Keratinocyte (primary cell): Measurements from ENCODE around the gene EEF2K. TPM values are rescaled to one million over a fixed set of nuclear protein-coding genes. Genes with fewer than 3 reads are reported as not detected.

ENCODE experiments used
- DNase-seq: peaks from one replicate; pipeline ENCODE4 v3.0.0-alpha.2; 2011; ENCODE audit warnings: low read depth, missing footprints, low spot score
- FAIRE-seq: peaks from 2 replicates; lab custom pipeline; 2011; peaks lifted over from hg19 to GRCh38; lab: Jason Lieb, UNC
- H2AFZ ChIP-seq: 2 replicates; pipeline ENCODE4 v1.6.0; 2012; ENCODE audit warnings: low read length, control low read depth, inconsistent platforms; ENCODE audit not compliant: control insufficient read depth
- H3K27ac ChIP-seq: 2 replicates; pipeline ENCODE4 v1.5.1; 2011; ENCODE audit warnings: low read length; ENCODE audit not compliant: control insufficient read depth, insufficient read depth
- H3K27me3 ChIP-seq: 3 replicates; pipeline ENCODE4 v1.6.0; 2011; ENCODE audit warnings: low read length; ENCODE audit not compliant: control insufficient read depth, insufficient read depth; ENCODE audit errors: extremely low read depth
- H3K36me3 ChIP-seq, 2 experiments: 2 replicates in 1 of 2; 3 replicates in 1 of 2; pipeline ENCODE4 v1.5.1; 2011; ENCODE audit warnings: low read length in 2 of 2, mild to moderate bottlenecking in 1 of 2; ENCODE audit not compliant: control insufficient read depth in 2 of 2, insufficient read depth in 2 of 2; ENCODE audit errors: extremely low read depth in 1 of 2
- H3K4me1 ChIP-seq: 3 replicates; pipeline ENCODE4 v1.5.1; 2011; ENCODE audit warnings: low read length; ENCODE audit not compliant: control insufficient read depth, insufficient read depth; ENCODE audit errors: extremely low read depth
- H3K4me2 ChIP-seq: 3 replicates; pipeline ENCODE4 v1.6.0; 2011; ENCODE audit warnings: low read depth, low read length; ENCODE audit not compliant: control insufficient read depth, insufficient read depth; ENCODE audit errors: extremely low read depth
- H3K4me3 ChIP-seq, 3 experiments: fragments of 200-600 bp in 1 of 3; sonication (generic) in 1 of 3; 2 replicates in 2 of 3; 3 replicates in 1 of 3; pipeline ENCODE4 v1.5.1; 2011 to 2016; ENCODE audit warnings: low read length in 3 of 3, mild to moderate bottlenecking in 3 of 3, control low read depth in 2 of 3, inconsistent platforms in 1 of 3, low read depth in 1 of 3, mixed read lengths in 1 of 3, mixed run types in 1 of 3, moderate library complexity in 1 of 3; ENCODE audit not compliant: control insufficient read depth in 2 of 3, insufficient read depth in 2 of 3; ENCODE audit errors: extremely low read depth in 1 of 3
- H3K79me2 ChIP-seq: 2 replicates; pipeline ENCODE4 v1.6.0; 2012; ENCODE audit warnings: low read length; ENCODE audit not compliant: control insufficient read depth, insufficient read depth
- H3K9ac ChIP-seq: 3 replicates; pipeline ENCODE4 v1.6.0; 2011; ENCODE audit warnings: low read length; ENCODE audit not compliant: control insufficient read depth, insufficient read depth; ENCODE audit errors: extremely low read depth
- H3K9me1 ChIP-seq: 3 replicates; pipeline ENCODE4 v1.6.0; 2011; ENCODE audit warnings: low read length; ENCODE audit not compliant: control insufficient read depth, insufficient read depth; ENCODE audit errors: extremely low read depth
- H3K9me3 ChIP-seq: 2 replicates; pipeline ENCODE4 v1.5.1; 2012; ENCODE audit warnings: low read depth, low read length; ENCODE audit not compliant: control insufficient read depth
- H4K20me1 ChIP-seq: 3 replicates; pipeline ENCODE4 v1.6.0; 2011; ENCODE audit warnings: low read length; ENCODE audit not compliant: control insufficient read depth, insufficient read depth; ENCODE audit errors: extremely low read depth
- EZH2 ChIP-seq: IDR thresholded peaks from one replicate; pipeline ENCODE4 v1.6.1; 2012; ENCODE audit warnings: inconsistent platforms, mild to moderate bottlenecking, low read length, moderate library complexity
- dilution Hi-C: fragments of 300-500 bp; cut with MboI; formaldehyde crosslinking; loops from one replicate; pipeline ENCODE4 v1.7.0; 2020; ENCODE audit warnings: low sequenced_read_pairs; ENCODE audit not compliant: extremely low pct_ligation_motif_present
- polyA plus RNA-seq, 5 experiments: library from polyadenylated mRNA; depleted of rRNA in 3 of 5; stranded (reverse) in 3 of 5; stranded (forward) in 1 of 5; unstranded in 1 of 5; fragments of >200 nt; gene quantifications; 1 replicate in 1 of 5; 2 replicates in 3 of 5; 3 replicates in 1 of 5; pipeline versions ENCODE4 v1.2.1 to v1.2.3, GENCODE V29; 2011 to 2012; ENCODE audit warnings: missing spikeins in 2 of 5, low read depth in 1 of 5, low replicate concordance in 1 of 5
- TF ChIP-seq, protein P1 (sequence below), 3 experiments: IDR thresholded peaks in 1 of 3; conservative IDR thresholded peaks in 1 of 3; optimal IDR thresholded peaks in 1 of 3; 2 replicates in 2 of 3; 3 replicates in 1 of 3; pipeline versions ENCODE3 to v1.5.1; 2011; ENCODE audit warnings: low read length in 3 of 3, mild to moderate bottlenecking in 3 of 3, moderate library complexity in 2 of 3, control low read depth in 1 of 3, inconsistent platforms in 1 of 3; ENCODE audit not compliant: insufficient read depth in 2 of 3; ENCODE audit errors: extremely low read depth in 1 of 3

The EEF2K gene
- polyA plus RNA-seq, 1 donor (not counting 4 experiments of a cell fraction or from before 2014, with no cell fraction given) = 7.3 TPM

- no peak overlapping the region for H3K27ac ChIP-seq
- no peak overlapping the region for H3K4me2 ChIP-seq
- H3K79me2 ChIP-seq = no peaks in the 10 kb centered on the region
- no peaks in the 10 kb centered on the region for H4K20me1 ChIP-seq
- H3K9me3 ChIP-seq = no peaks in the 10 kb centered on the region
- no peaks in the 10 kb centered on the region for H3K9me1 ChIP-seq
- dilution Hi-C loops = no loop called here
- DNase-seq (no peak), FAIRE-seq (no peak)
- H3K9ac ChIP-seq = no peak overlapping the region
- no peaks in the 10 kb centered on the region for H3K4me1 ChIP-seq
- no peaks in the 10 kb centered on the region for H3K36me3 ChIP-seq
- no peak overlapping the region for H3K4me3 ChIP-seq
- TF ChIP-seq EZH2 = no peak
- TF ChIP-seq, protein P1, sequence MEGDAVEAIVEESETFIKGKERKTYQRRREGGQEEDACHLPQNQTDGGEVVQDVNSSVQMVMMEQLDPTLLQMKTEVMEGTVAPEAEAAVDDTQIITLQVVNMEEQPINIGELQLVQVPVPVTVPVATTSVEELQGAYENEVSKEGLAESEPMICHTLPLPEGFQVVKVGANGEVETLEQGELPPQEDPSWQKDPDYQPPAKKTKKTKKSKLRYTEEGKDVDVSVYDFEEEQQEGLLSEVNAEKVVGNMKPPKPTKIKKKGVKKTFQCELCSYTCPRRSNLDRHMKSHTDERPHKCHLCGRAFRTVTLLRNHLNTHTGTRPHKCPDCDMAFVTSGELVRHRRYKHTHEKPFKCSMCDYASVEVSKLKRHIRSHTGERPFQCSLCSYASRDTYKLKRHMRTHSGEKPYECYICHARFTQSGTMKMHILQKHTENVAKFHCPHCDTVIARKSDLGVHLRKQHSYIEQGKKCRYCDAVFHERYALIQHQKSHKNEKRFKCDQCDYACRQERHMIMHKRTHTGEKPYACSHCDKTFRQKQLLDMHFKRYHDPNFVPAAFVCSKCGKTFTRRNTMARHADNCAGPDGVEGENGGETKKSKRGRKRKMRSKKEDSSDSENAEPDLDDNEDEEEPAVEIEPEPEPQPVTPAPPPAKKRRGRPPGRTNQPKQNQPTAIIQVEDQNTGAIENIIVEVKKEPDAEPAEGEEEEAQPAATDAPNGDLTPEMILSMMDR (optimal IDR thresholded peaks at IDR 0.05 in 1 of 3, IDR thresholded peaks at IDR 0.05 in 1 of 3, conservative IDR thresholded peaks at IDR 0.05 in 1 of 3; ENCODE audit: extremely low read depth in 1 of 3, insufficient read depth in 2 of 3, low read length in 3 of 3) = no peak
- no peak overlapping the region for H2AFZ ChIP-seq
- H3K27me3 ChIP-seq = no peaks in the 10 kb centered on the region
These were observed 85.8 kb downstream of the EEF2K start for GRCh38 chr16:22291860-22292318.

GRCh38 chr16:22292320-22292719 lies 86.2 kb downstream of the EEF2K start:
- no peaks in the 10 kb centered on the region for H3K36me3 ChIP-seq
- no peak overlapping the region for H3K4me2 ChIP-seq
- H3K9me1 ChIP-seq = no peaks in the 10 kb centered on the region
- H3K9me3 ChIP-seq = no peaks in the 10 kb centered on the region
- dilution Hi-C loops = no loop called here
- no peak overlapping the region for H2AFZ ChIP-seq
- no peak for TF ChIP-seq EZH2
- TF ChIP-seq, protein P1 (optimal IDR thresholded peaks at IDR 0.05 in 1 of 3, IDR thresholded peaks at IDR 0.05 in 1 of 3, conservative IDR thresholded peaks at IDR 0.05 in 1 of 3; ENCODE audit: extremely low read depth in 1 of 3, insufficient read depth in 2 of 3, low read length in 3 of 3) = no peak
- no peak overlapping the region for H3K4me3 ChIP-seq
- H3K79me2 ChIP-seq = peaks cover under 1% of the 10 kb centered on the region
- H3K9ac ChIP-seq = no peak overlapping the region
- no peaks in the 10 kb centered on the region for H3K27me3 ChIP-seq
- no peaks in the 10 kb centered on the region for H4K20me1 ChIP-seq
- H3K4me1 ChIP-seq = no peaks in the 10 kb centered on the region
- no peak for FAIRE-seq
- no peak for DNase-seq
- no peak overlapping the region for H3K27ac ChIP-seq
